ENCODE measurements around the gene LCN1. TPM values are rescaled to one million over a fixed set of nuclear protein-coding genes. Genes with fewer than 3 reads are reported as not detected.

The LCN1 gene
- total RNA-seq, 1 experiment from 2014 or later = not detected

DNA sequence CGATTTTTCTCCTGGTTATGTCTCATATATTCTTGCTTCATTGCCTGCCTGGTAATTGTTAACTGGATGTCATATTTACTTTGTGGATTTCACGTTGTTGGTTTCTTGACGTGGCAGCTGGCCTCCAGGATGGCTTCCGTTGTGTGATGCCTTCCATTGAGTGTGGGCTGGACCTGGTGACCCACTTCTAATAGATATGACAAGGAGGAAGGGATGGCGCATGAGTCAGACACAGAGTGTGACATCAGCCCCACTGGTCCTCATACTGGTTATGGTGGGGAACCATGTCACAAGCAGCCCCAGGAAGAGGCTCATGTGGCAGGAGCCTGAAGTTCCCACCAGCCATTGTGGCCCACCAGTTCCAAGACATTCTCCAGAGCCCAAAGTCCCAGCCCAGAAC is 34.0 kb downstream of the LCN1 start:
- intact Hi-C loops (cut with micrococcal nuclease) = no loop called here
- Mint-ChIP-seq H3K27me3 (ENCODE audit: insufficient read depth, unreplicated experiment) (peaks cover 27% of the 10 kb centered on the region), H3K36me3 (ENCODE audit: insufficient read depth, unreplicated experiment) (no peaks in the 10 kb centered on the region), H3K9me3 (ENCODE audit: unreplicated experiment) (no peaks in the 10 kb centered on the region), H3K4me1 (ENCODE audit: insufficient read depth, unreplicated experiment) (no peaks in the 10 kb centered on the region), H3K4me3 (ENCODE audit: unreplicated experiment) (no peak overlapping the region), H3K27ac (ENCODE audit: low read depth, unreplicated experiment) (no peak overlapping the region)
- BruUV-seq (replicated peaks) = no TSS peak
- no peak for DNase-seq (ENCODE audit: unreplicated experiment)
- TF ChIP-seq, protein P1, sequence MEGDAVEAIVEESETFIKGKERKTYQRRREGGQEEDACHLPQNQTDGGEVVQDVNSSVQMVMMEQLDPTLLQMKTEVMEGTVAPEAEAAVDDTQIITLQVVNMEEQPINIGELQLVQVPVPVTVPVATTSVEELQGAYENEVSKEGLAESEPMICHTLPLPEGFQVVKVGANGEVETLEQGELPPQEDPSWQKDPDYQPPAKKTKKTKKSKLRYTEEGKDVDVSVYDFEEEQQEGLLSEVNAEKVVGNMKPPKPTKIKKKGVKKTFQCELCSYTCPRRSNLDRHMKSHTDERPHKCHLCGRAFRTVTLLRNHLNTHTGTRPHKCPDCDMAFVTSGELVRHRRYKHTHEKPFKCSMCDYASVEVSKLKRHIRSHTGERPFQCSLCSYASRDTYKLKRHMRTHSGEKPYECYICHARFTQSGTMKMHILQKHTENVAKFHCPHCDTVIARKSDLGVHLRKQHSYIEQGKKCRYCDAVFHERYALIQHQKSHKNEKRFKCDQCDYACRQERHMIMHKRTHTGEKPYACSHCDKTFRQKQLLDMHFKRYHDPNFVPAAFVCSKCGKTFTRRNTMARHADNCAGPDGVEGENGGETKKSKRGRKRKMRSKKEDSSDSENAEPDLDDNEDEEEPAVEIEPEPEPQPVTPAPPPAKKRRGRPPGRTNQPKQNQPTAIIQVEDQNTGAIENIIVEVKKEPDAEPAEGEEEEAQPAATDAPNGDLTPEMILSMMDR (IDR thresholded peaks at IDR 0.05; ENCODE audit: unreplicated experiment) = no peak
- ChIA-PET POLR2A (no interaction called here), CTCF (no interaction called here)

DNA sequence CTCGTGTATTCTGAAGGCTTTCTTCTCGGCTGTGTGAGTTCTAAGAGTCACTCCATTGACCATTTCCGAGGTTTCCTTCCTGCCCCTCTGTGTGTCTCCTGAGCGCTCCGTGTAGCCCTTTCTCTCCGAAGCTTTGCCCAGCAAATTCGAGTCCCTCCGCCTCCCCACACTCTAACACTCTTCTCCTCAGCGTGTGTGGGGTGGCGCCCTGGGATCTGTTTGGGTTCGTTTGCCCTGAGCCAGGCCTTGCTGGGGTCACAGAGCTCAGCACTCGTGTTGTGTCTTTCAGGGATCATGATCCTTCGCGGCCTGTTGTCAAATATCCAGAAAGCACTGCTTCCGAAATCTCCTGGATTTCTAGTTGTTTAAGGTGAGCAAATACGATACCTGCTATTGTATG is 34.7 kb downstream of the LCN1 start:
- H3K4me3 Mint-ChIP-seq (ENCODE audit: unreplicated experiment) = no peak overlapping the region
- intact Hi-C loops (cut with micrococcal nuclease) = no loop called here
- ChIA-PET CTCF (interaction anchor here (0.6 kb wide), 1 partner anchor 279 kb away, joined by 3 read pairs; no protein-coding TSS in a partner anchor), POLR2A (no interaction called here)
- no TSS peak for BruUV-seq (replicated peaks)
- no peaks in the 10 kb centered on the region for H3K4me1 Mint-ChIP-seq (ENCODE audit: insufficient read depth, unreplicated experiment)
- DNase-seq (ENCODE audit: unreplicated experiment) = no peak
- no peaks in the 10 kb centered on the region for H3K9me3 Mint-ChIP-seq (ENCODE audit: unreplicated experiment)
- no peaks in the 10 kb centered on the region for H3K36me3 Mint-ChIP-seq (ENCODE audit: insufficient read depth, unreplicated experiment)
- H3K27ac Mint-ChIP-seq (ENCODE audit: low read depth, unreplicated experiment) = no peak overlapping the region
- H3K27me3 Mint-ChIP-seq (ENCODE audit: insufficient read depth, unreplicated experiment) = peaks cover 34% of the 10 kb centered on the region
- TF ChIP-seq, protein P1 (IDR thresholded peaks at IDR 0.05; ENCODE audit: unreplicated experiment) = no peak

DNA sequence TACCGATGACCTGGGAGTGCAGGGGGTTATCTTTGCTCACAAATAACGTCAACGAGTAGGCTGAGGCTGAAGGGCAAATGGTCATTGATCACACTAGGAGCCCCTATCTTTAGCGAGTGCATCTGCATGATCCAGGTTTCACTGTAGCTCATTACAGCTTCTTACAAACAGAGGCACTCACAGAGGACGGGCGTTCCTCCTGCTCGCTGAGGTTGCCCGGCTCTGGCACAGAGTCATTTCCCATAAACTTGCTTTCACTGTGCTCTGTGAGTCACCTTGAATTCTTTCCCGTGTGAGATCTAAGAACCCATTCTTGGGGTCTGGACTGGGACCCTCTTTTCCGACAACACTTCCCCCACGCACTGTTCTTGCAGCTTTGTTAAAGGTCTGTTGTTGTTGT is 38.4 kb downstream of the LCN1 start:
- H3K27me3 Mint-ChIP-seq (ENCODE audit: insufficient read depth, unreplicated experiment) = peaks cover 31% of the 10 kb centered on the region
- H3K4me3 Mint-ChIP-seq (ENCODE audit: unreplicated experiment) = no peak overlapping the region
- peak; percentile 24 for DNase-seq (ENCODE audit: unreplicated experiment)
- BruUV-seq (replicated peaks) = no TSS peak
- H3K36me3 Mint-ChIP-seq (ENCODE audit: insufficient read depth, unreplicated experiment) = no peaks in the 10 kb centered on the region
- H3K4me1 Mint-ChIP-seq (ENCODE audit: insufficient read depth, unreplicated experiment) = no peaks in the 10 kb centered on the region
- intact Hi-C loops (cut with micrococcal nuclease) = no loop called here
- H3K9me3 Mint-ChIP-seq (ENCODE audit: unreplicated experiment) = no peaks in the 10 kb centered on the region
- CTCF ChIA-PET = no interaction called here
- POLR2A ChIA-PET = no interaction called here
- TF ChIP-seq, protein P1 (IDR thresholded peaks at IDR 0.05; ENCODE audit: unreplicated experiment) = no peak
- no peak overlapping the region for H3K27ac Mint-ChIP-seq (ENCODE audit: low read depth, unreplicated experiment)

DNA sequence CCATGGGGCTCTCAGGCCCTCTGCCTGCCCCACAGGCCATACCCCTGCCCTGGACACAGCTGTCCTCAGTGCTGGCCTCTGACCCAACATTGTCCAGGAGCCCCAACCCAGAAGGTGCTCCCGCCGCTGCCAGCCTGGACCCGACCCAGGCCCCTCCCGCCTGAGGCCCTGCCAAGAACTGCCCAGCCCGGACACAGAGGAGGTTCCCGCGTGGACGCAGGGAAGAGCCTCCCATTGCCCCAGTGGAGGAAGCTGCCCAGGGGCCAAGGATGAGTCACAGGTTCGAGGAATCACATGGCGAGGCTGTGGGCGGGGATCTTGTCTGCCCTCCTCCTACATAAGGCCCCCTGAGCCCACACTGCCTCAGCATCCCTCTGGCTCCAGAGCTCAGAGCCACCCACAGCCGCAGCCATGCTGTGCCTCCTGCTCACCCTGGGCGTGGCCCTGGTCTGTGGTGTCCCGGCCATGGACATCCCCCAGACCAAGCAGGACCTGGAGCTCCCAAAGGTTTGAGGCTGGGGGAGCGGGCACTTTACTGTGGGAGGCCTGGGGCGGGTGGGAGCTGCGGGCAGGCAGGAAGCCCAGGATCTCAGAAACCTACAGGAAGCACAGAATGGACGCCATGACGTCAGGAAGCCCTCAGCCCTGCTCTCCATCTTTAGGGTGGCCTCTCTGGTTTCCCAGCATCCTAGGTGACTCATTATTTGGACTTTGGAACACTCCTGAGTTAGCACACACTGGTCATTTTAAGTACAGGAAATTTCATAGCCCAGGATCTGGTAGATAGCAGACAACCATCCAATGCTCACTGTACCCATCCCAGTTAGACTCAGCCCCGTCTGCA is 40.4 kb downstream of the LCN1 start, which contains the start of gene PAEP:
Gene PAEP (plus strand): TSS at position 366 of the 844 bp plus-strand sequence.
- no peaks in the 10 kb centered on the region for H3K9me3 Mint-ChIP-seq (ENCODE audit: unreplicated experiment)
- TF ChIP-seq, protein P1 (IDR thresholded peaks at IDR 0.05; ENCODE audit: unreplicated experiment) = no peak
- DNase-seq (ENCODE audit: unreplicated experiment) = peak; percentile 34
- ChIA-PET POLR2A (no interaction called here), CTCF (no interaction called here)
- no peak within 1 kb of the TSS for H3K4me3 Mint-ChIP-seq (ENCODE audit: unreplicated experiment)
- H3K27me3 Mint-ChIP-seq (ENCODE audit: insufficient read depth, unreplicated experiment) = peaks cover 46% of the 10 kb centered on the region
- H3K36me3 Mint-ChIP-seq (ENCODE audit: insufficient read depth, unreplicated experiment) = no peaks in the 10 kb centered on the region
- no TSS peak for BruUV-seq (replicated peaks)
- no peaks in the 10 kb centered on the region for H3K4me1 Mint-ChIP-seq (ENCODE audit: insufficient read depth, unreplicated experiment)
- H3K27ac Mint-ChIP-seq (ENCODE audit: low read depth, unreplicated experiment) = no peak within 1 kb of the TSS
- intact Hi-C loops (cut with micrococcal nuclease) = no loop called here

All from MCF 10A (cell line).